Measurements from ENCODE around the gene MT1G.

DNA sequence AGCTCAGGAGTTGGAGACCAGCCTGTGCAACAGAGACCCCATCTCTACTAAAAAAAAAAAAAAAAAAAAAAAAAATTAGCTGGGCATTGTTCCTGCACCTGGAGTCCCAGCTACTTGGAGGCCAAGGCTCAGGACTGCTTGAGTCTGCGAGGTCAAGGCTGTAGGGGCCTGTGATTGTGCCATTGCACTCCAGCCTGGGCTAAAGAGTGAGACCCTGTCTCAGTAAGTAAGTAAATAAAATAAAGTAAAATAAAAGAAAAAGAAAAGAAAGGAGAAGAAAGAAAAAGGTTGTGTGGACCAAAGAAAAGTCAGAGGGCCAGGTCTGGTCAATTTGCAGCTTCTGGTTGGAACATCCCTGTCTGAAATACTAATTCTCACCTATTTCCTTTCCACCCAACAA is 32.8 kb upstream of the MT1G start:
- TF ChIP-seq, protein P1, sequence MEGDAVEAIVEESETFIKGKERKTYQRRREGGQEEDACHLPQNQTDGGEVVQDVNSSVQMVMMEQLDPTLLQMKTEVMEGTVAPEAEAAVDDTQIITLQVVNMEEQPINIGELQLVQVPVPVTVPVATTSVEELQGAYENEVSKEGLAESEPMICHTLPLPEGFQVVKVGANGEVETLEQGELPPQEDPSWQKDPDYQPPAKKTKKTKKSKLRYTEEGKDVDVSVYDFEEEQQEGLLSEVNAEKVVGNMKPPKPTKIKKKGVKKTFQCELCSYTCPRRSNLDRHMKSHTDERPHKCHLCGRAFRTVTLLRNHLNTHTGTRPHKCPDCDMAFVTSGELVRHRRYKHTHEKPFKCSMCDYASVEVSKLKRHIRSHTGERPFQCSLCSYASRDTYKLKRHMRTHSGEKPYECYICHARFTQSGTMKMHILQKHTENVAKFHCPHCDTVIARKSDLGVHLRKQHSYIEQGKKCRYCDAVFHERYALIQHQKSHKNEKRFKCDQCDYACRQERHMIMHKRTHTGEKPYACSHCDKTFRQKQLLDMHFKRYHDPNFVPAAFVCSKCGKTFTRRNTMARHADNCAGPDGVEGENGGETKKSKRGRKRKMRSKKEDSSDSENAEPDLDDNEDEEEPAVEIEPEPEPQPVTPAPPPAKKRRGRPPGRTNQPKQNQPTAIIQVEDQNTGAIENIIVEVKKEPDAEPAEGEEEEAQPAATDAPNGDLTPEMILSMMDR (conservative IDR thresholded peaks at IDR 0.05; ENCODE audit: low read length) = no peak
- no peak for TF ChIP-seq EZH2phosphoT487 (IDR thresholded peaks at IDR 0.05; ENCODE audit: borderline replicate concordance)

Data from Loucy (cell line).